Right renal cortex interstitium (tissue), 3 donors: ENCODE data around the gene MED15. TPM values are rescaled to one million over a fixed set of nuclear protein-coding genes. Genes with fewer than 3 reads are reported as not detected.
"Not testable (repeated sequence)": the region's sequence is repeated elsewhere in the genome, so short reads cannot be mapped to it uniquely, and the experiment has no call there.

Experiments used
- DNase-seq, 3 donors: peaks; one replicate each; pipeline ENCODE4 v3.0.0-alpha.2; 2013; ENCODE audit warnings: low read depth in 3 of 3, low spot score in 2 of 3
- polyA plus RNA-seq, 3 donors: library from polyadenylated mRNA; unstranded; fragments of 120-200 nt; gene quantifications; one replicate each; pipeline ENCODE4 v1.2.1, GENCODE V29; 2013; ENCODE audit not compliant: insufficient read length in 3 of 3

MED15 gene
- polyA plus RNA-seq, 3 donors = 31.5 to 38.0 (median 35.1) TPM

DNA sequence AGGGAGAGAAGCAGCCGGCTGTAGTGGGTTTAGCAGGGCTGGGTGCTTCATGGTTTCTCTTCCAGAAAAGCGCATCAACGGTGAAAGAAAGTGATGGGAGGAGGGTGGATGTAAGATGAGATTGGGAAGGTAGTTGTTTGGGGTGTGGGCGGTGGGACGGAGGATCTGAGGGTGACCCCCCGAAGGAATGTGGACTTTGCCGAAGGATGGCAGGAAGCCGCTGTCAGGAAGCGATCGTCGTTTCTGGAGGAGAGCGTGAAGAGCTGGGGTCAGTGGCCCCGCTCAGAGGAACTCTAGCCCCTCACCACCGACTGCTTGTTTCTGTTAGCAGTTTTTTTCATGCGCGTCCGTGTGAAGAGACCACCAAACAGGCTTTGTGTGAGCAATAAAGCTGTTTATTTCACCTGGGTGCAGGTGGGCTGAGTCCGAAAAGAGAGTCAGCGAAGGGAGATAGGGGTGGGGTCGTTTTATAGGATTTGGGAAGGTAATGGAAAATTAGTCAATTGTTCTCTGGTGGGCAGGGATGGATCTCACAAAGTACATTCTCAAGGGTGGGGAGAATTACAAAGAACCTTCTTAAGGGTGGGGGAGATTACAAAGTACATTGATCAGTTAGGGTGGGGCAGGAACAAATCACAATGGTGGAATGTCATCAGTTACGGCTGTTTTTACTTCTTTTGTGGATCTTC is 801 bp downstream of the MED15 start:
- DNase-seq = not testable (repeated sequence)

DNA sequence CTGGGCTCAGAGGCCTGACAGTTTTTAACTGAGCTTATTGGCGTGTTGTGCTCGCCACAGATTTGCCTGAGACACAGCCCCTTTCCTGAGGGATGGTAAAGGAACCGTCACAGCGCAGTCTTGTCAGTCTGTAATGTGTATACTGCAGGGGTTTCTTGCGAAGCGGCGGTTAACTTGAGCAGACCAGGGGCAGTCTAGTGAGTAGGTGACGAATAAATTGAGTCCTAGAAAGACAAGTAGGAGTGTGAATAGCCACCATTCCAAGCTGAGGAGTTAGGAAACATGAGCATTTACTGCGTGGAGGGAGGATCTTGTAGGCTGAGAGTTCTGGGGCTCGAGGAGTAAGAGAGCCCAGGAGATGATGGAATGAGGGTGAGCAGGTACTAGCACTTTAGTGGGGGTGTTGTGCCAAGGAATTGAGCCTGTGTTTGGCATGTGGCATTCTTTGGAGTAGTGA is 1.4 kb downstream of the MED15 start:
- DNase-seq = no peak

DNA sequence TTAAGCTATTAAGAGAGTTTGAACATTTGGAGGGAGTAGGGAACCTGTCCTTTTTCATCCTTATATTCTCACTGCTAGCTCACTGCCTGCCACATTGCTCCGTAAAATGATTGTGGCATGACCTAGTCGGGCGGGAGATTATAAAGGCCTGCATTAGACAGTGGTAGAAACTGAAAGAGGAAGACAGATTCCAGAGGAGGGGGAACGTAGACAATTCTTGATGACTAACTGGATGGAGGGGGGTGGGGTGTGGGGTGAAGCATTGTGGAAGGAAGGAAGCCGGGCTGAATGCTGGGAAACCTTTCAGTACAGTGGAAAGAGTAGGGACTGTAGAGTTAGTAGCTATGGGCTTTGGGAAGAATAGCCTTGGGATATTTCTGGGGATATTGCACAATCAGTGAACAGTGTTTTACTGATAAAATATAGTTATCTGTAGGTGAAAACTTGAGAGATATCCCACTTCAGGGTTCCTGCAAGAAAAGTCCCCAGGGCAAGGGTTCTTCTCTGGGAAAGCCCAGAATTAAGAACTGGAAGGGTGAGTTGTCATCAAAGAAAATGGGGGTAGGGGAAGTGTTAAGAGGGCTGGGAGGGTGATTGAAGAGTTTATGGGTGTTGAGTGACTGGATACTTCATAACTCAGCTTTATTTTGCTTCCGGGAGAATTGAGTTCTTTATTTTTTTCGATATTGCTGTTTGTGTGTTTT is 2.1 kb downstream of the MED15 start:
- no peak for DNase-seq

DNA sequence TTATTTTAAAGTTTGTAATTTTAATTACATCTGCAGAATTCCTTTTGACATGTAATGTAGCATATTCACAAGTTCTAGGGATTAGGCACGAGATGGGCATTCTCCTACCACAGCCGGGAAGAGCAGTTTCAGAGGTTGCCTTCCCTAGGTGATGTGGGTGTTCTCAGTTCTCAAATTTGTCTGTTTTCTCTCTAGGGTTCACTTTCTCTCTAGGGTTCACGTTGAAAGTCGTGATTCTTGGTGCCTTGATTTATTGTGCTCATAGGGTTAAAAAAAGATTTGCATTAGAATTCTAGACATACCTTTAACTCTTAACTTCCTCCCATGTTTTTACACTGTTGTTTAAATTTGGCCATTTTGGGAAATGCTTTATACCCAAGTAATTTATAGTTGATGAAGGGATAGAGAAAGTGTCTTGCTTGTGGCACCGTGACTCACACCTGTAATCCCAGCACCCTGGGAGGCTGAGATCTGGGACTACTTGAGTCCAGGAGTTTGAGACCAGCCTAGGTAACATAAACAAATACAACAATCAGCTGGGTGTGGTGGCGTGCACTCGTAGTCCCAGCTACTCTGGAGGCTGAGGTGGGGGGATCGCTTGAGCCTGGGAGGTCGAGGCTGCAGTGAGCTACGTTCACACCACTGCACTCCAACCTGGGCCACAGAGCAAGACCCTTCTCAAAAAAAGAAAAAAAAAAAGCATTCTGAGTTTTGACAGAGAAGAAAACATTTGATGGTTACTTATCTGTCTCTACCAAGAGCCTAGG is 3.6 kb downstream of the MED15 start:
- no peak for DNase-seq

DNA sequence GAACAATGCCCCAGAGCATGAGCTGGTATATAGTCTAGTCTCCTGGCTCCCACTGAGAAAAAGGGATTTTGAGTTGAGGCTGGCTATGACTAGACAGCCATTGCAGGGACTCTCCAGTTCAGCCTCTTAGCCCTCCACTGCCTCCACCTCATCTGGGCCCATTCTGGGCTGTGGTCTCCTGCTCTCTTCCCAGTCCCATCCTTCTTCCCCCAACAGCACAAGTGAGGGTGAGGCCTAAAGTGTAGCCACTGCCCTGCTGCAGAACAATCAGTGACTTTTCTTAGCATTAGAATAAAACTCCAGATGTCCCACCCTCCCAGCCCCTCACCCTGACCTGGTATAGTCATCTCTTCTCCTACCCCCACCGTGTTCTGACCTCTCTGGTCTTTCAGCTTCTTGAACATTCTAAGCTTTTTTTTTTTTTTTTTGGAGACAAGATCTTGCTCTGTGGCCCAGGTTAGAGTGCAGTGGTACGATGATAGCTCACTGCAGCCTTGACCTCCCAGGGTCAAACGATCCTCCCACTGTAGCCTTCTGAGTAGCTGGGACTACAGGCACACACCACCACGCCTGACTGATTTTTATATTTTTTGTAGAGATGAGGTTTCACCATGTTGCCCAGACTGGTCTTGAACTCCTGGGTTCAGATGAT is 4.3 kb downstream of the MED15 start:
- no peak for DNase-seq

DNA sequence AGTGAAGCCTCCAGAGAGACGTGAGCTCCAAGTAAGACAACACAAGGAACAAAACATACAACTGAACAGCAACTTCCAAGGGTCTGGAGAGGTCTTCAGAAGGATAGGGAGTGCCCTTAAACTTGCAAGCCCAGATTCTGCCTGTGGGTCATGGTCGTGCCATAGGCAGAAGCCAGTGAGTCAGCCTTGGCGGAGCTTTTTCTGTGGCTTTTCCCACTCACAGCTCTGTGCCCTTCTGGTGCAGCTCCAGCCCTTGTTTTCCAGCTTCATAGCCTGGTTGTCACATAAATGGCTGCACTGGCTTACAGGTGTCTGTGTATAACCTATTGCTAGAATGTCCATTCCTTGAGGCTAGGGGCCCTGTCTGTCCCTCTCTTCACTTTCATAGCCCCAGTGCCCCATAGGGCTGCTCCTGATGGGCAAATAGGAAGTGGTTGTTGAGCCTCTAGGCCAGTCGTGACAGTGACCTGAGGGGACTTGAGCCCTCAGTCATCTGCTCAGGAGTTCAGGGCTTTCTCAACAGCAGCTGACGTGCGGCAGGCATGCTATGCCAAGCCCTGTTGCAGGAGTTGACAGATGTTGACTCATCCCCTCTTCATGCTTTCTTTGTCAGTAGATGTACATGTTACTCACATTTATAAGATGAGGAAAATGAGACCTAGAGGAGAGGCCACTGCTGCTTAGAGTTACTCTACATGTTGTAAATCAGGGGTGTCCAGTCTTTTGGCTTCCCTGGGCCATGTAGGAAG is 7.4 kb downstream of the MED15 start:
- no peak for DNase-seq

DNA sequence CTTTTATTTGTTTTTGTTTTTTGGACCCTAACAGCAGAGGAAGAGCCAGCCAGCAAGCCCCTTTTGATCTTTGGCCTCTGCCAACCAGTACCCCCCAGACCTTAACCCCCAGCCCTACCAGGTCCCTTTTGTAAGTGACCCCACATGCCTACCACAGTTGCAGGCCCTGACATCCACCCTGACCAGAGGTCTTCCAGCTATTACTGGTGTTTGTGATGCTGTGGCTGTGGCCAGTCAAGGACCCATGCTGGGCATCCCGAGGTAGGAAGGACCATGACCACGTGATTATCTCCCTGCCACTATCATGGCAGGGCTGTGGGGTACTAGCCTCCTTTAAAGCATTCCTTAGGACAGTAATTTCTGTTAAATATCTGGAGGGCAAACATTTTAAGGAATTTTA is 9.0 kb downstream of the MED15 start:
- no peak for DNase-seq

DNA sequence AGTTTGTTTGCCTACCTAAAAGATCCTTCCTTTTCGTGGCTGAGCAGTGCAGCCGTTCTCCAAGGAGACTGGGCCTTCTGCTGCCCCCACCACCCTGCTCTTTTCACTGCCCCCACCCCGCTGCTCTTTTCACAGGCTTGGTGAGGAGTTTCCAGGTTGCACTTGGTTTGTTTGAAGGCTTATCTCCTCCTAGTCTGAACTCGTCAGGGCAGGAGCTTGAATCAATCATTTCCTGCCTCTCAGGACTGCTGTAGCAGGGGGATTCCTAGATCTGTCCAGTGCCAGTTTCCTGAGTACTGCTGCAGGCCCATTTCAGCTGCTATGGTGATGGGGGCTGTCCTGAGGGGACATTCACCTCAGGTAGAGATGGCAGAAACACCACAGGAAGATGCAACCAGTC is 10.0 kb downstream of the MED15 start:
- no peak for DNase-seq

DNA sequence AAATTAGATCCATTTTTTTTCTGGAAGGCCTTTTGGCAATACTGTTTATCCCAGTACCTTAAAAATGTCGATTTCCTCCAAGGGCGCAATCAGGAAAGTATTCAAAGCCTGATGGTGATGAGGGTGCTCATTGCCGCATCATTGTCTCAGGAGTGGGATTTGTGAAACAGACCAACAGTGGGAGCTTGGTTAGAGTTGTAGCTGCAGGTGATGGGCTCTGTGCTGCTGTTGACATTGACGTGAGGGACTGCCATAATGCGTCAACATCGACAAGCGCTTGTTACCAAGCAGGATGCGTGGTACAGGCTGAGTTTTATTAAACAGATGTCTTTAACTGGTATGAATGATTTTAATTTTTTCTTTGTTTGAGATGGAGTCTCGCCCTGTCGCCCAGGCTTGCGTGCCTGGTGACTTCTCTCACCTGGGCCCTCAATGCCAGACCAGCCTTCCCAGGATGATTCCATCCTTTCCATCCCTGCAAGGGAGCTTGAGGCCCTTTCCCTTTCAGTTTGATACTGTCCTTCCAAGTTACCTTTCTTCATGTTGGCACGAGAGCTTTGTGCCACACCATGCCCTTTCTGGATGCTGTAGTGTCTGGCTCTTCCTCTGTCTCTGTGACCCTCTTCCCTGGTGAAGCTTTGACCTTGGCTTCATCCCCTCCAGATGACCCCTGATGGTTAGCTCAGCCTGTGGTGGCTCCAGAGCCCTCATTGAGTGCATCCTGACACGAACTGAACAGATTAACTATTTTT is 10.6 kb downstream of the MED15 start:
- DNase-seq = no peak

DNA sequence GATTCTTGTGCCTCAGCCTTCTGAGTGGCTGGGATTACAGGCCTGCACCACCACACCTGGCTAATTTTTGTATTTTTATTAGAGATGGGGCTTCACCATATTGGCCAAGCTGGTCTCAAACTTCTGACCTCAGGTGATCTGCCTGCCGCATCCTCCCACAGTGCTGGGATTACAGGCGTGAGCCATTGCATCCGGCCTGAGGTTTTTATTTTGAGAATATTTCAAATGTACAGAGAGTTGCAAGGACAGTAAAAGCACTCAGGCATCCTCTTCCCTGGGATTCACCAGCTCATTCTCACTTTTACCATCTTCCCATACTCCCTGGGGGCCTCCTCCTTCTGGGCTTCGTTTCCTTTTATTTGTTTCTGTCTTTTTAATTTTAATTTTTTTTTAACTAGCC is 12.1 kb downstream of the MED15 start:
- no peak for DNase-seq

DNA sequence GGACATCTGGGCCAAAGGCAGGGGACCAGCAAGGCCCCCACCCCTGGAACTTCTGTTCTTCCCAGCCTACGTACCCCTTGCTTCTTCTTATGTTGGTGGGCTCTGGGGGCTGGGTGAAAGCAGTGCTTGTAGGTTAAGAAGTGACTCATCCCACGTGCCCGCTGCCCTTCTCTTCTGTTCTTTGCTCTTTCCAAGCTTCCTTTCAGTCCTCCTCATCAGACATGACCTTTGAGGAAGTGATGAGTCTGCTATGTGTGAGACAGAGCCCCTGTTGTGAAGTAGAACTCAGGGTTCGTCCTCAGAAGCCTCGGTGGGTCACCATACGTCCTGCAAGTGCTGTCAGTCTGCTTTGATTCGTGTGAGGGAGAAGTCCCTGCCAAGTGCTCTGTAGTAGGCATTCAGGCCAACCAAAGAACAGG is 12.7 kb downstream of the MED15 start:
- DNase-seq = no peak

DNA sequence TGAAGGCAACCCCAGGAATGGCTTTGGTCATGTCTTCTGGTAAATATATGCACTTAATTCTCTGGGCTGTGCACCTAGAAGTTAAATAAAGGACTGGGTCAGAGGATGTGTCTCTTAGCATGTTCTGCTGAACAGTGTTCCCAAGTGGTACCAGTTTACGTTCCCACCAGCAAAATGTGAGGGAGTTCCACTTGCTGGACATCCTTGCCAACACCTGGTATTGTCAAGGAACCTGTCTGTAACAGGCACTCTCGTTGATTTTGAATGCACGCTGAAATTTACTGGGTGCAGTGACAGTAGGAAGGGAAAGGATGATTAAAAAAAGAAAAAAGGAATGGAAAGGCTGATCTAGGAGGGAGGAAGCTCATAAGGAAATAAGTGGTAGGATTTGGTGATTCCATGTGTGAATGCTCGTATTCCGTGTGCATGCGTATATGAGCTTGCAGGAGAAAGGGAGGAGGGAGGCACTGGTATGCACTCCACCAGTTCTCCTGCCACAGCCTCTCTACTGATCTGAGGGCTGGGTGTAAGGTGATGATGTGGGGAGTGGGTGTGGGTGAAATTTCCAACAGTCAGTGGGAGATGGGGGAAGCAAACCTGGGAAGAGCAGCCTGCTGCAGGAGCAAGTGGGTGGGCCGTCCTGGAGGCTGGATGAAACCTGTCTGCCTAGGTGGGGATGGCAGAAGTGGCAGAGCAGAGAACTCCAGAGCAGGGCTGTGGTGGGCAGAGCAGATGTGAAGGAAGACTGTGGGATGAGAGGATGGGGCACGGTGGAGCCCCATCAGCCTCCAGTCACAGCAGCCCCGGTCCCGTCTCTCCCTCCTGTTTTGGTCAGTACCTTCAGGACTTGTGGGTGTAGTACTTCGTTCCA is 15.0 kb downstream of the MED15 start:
- DNase-seq = no peak

DNA sequence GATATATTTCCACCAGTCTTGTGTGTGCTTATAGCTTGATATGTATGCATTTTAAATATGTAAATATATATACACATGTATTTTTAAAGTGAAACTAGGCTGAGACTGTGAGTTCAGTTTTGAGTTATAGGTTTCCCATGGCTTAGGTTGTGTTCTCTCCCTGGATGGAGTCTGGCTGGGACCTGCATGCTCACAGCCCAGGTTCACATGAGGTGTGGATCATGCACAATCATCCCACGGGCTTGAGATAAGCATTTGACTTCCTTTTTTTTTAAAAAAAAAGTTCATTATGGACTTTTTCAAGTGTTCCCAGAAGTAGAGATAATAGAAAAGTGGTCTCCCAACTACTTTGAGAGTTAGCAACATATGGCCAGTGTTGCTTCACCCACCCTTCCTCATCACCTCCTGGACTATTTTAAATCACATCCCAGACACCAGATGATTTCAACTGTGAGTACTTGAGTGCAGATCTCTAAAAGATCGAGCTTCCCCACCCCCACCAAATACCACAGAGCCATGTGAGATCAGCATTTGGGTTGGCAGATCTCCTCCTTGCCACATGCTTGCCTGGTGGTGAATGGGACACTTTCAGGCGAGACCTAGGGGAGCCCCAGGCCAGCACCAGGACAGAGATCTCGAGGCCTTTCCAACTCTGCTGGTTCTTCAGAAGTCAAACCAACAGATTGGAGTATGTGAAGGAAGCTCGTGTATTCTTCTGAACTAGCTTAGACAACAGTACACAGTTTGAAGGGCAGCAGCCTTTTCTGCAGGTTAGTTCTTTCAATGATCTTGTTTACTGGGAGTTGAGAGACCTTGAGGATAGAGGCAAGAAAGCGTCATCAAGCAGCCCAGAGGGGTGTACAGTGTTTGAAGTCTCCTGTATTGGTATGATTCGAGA is 15.9 kb downstream of the MED15 start:
- DNase-seq = no peak

DNA sequence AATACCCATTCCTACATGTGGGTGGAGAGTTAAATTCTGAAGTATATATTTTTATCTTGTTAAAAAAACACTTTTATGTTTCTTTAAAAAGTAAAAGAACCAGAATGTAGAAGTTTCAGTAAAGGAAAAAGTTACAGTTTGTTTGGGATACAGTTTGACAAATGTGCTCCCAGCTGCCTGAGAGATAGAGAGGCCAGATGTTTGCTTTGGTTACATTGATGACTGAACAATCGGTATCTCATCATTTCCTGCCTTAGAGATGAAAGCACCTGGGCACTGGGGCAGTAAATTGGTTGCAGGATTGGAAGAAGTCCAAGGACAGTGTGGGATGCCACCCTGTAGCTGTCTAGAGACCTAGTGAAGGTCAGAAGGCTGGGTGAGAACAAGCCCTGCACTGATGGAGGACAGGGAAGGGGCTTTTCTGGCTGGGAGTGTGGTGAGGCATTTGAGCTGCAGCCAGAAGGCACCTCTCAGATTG is 16.6 kb downstream of the MED15 start:
- DNase-seq = no peak

DNA sequence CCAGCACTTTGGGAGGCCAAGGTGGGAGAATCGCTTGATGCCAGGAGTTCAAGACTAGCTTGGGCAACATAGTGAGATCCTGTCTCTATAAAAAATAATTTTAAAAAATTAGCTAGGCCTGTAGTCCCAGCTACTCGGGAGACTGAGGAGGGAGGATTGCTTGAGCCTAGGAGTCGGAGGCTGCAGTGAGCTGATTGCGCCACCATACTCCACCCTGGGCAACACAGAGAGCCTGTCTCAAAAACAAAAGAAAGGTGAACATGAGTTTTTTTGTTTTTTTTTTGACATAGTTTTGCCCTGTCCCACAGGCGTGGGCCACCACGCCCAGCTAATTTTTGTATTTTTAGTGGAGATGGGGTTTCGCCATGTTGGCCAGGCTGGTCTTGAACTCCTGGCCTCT is 17.6 kb downstream of the MED15 start:
- no peak for DNase-seq

DNA sequence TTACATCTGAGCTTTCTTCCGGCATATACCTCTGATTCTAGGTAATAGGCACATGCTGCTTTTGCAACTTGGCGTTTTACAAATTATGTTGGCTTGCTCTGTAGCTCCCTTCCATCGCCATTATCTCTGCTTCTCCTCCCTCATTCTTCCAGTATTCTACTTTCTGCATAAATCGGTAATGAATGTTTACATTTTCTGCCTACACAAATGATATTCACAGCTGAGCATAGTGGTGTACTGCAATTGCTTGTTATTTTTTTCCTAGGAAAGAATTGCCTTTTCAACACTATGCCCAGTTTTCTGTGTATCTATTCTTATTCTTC is 18.9 kb downstream of the MED15 start:
- DNase-seq = no peak

DNA sequence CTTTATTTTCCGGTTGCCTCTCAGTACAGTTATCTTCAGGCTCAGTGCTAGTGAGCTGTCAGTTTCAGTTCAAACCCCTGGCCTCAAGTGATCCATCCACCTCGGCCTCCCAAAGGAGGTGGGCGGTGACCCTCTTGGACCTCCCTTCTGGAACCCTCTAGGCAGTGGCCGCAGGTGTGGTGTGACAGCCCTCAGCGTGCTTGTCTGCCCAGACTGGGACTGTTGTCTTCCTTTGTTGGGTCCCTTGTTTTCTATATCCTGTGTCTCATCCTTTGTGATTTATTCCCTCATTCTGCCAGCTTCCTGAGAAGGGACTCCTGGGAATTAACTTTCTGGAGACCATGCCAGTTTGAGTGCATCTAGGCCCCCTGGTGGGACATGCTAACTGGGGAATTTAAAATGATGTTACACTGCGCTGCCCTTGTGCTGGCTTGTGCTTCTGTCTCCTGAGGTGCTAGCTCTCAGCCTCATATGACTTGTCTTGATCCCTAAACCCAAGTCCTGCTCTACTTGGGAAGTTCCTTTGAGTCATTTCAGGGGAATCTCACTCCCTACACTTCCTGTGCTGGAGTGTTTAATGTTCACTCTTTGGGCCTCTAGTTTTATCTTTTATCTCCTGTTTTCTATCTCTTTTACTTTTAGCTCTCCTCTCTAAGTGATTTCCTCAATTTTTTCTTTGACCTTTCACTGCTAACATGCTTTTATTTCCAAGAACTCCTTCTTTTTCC is 19.4 kb downstream of the MED15 start:
- DNase-seq = no peak
